Osteoblast (primary cell): Measurements from ENCODE around the gene POC1B. TPM values are rescaled to one million over a fixed set of nuclear protein-coding genes. Genes with fewer than 3 reads are reported as not detected.
A peak's percentile ranks its signal among the peaks of the same experiment; 100 is the strongest.

ENCODE experiments used
- DNase-seq: peaks from one replicate; pipeline ENCODE4 v3.0.0; 2011; ENCODE audit warnings: low spot score, mixed read lengths; ENCODE audit not compliant: insufficient read length; ENCODE audit errors: missing footprints
- H2AFZ ChIP-seq: 2 replicates; pipeline ENCODE4 v1.6.0; 2011; ENCODE audit warnings: mild to moderate bottlenecking, low read length
- H3K27ac ChIP-seq: 2 replicates; pipeline ENCODE4 v1.5.1; 2011; ENCODE audit warnings: mild to moderate bottlenecking, low read depth, low read length, moderate library complexity
- H3K27me3 ChIP-seq: 2 replicates; pipeline ENCODE4 v1.6.0; 2012; ENCODE audit warnings: mild to moderate bottlenecking, control low read depth, inconsistent platforms, low read length, moderate library complexity; ENCODE audit not compliant: insufficient read depth
- H3K36me3 ChIP-seq: 2 replicates; pipeline ENCODE4 v1.5.1; 2011; ENCODE audit warnings: mild to moderate bottlenecking, low read length, control low read depth, moderate library complexity; ENCODE audit not compliant: insufficient read depth
- H3K4me1 ChIP-seq: 2 replicates; pipeline ENCODE4 v1.5.1; 2011; ENCODE audit warnings: mild to moderate bottlenecking, low read length, control low read depth, moderate library complexity; ENCODE audit not compliant: insufficient read depth
- H3K4me2 ChIP-seq: 2 replicates; pipeline ENCODE4 v1.6.0; 2011; ENCODE audit warnings: mild to moderate bottlenecking, low read length; ENCODE audit not compliant: insufficient read depth
- H3K4me3 ChIP-seq: fragments of 200-600 bp; sonication (generic); 3 replicates; pipeline ENCODE4 v1.5.1; 2012; ENCODE audit warnings: mild to moderate bottlenecking, low read length, inconsistent platforms; ENCODE audit not compliant: insufficient read depth
- H3K79me2 ChIP-seq: 2 replicates; pipeline ENCODE4 v1.6.0; 2012; ENCODE audit warnings: mild to moderate bottlenecking, low read length, control low read depth, inconsistent platforms; ENCODE audit not compliant: insufficient read depth
- H3K9me3 ChIP-seq: 2 replicates; pipeline ENCODE4 v1.5.1; 2011; ENCODE audit warnings: low read depth, low read length, control low read depth
- H4K20me1 ChIP-seq: 2 replicates; pipeline ENCODE4 v1.6.0; 2012; ENCODE audit warnings: mild to moderate bottlenecking, low read length, control low read depth; ENCODE audit not compliant: insufficient read depth
- CTCF ChIP-seq: IDR thresholded peaks from 2 replicates; pipeline ENCODE4 v1.5.1; 2011; ENCODE audit warnings: mild to moderate bottlenecking, low read depth, low read length, moderate library complexity; ENCODE audit errors: extremely low read depth
- small RNA-seq: library from RNA; depleted of rRNA; stranded (forward); fragments of <200 nt; gene quantifications from one replicate; pipeline ENCODE3, GENCODE V24; 2012
- total RNA-seq: library from RNA; depleted of rRNA; stranded (reverse); fragments of >200 nt; gene quantifications from 2 replicates; pipeline ENCODE4 v1.2.3, GENCODE V29; 2012

The POC1B gene
- total RNA-seq, 1 donor, result 10.9 TPM

- DNase-seq, result no peak
- Histone ChIP-seq H3K4me3 (no peak overlapping the region), H3K36me3 (no peaks in the 10 kb centered on the region), H3K27ac (peak overlapping the region; percentile 1), H3K27me3 (no peaks in the 10 kb centered on the region), H4K20me1 (no peaks in the 10 kb centered on the region), H3K9me3 (no peaks in the 10 kb centered on the region), H3K79me2 (no peaks in the 10 kb centered on the region), H2AFZ (no peak overlapping the region), H3K4me1 (peaks cover 46% of the 10 kb centered on the region), H3K4me2 (peak overlapping the region; percentile 10)
- TF ChIP-seq CTCF, result no peak
These were observed 155.0 kb downstream of the POC1B start for GRCh38 chr12:89370850-89371249.

- DNase-seq, result no peak
- no peaks in the 10 kb centered on the region for H3K36me3 ChIP-seq
- no peak for TF ChIP-seq CTCF
- no peaks in the 10 kb centered on the region for H3K27me3 ChIP-seq
- H4K20me1 ChIP-seq, result no peaks in the 10 kb centered on the region
- H2AFZ ChIP-seq, result no peak overlapping the region
- peaks cover 42% of the 10 kb centered on the region for H3K4me1 ChIP-seq
- H3K27ac ChIP-seq, result peak overlapping the region; percentile 1
- peak overlapping the region; percentile 10 for H3K4me2 ChIP-seq
- no peaks in the 10 kb centered on the region for H3K9me3 ChIP-seq
- no peaks in the 10 kb centered on the region for H3K79me2 ChIP-seq
- H3K4me3 ChIP-seq, result no peak overlapping the region
These were observed 155.4 kb downstream of the POC1B start for GRCh38 chr12:89370421-89370831.

Small RNA genes lying within 50 kb of the gene (small RNA-seq; reads per million reads assigned to genes)
- gene AC025034.2 (not detected), gene POC1B-GALNT4 (not detected)

Other genes with a start within 250 kb of the POC1B start
- gene DUSP6, start 173.5 kb downstream of the POC1B start, total RNA-seq, result 28.6 and 30.0 TPM in 2 replicates
- gene GALNT4, start 1.3 kb downstream of the POC1B start, total RNA-seq, result 9.4 and 11.5 TPM in 2 replicates
- 89.3 and 99.9 TPM in 2 replicates for gene ATP2B1, start 182.8 kb upstream of the POC1B start, total RNA-seq